ENCODE results near the gene FALEC. TPM values are rescaled to one million over a fixed set of nuclear protein-coding genes. Genes with fewer than 3 reads are reported as not detected.

Gene FALEC
- total and polyA plus RNA-seq, 9 of the 15 experiments (the other 6 are each of a cell fraction or from before 2014, with no cell fraction given) = 0.15 to 1.8 (median 0.53) TPM; not detected in 5

GRCh38 chr1:150561974-150562445 lies 46.5 kb downstream of the FALEC start (continued):
- TF ChIP-seq, protein P1, sequence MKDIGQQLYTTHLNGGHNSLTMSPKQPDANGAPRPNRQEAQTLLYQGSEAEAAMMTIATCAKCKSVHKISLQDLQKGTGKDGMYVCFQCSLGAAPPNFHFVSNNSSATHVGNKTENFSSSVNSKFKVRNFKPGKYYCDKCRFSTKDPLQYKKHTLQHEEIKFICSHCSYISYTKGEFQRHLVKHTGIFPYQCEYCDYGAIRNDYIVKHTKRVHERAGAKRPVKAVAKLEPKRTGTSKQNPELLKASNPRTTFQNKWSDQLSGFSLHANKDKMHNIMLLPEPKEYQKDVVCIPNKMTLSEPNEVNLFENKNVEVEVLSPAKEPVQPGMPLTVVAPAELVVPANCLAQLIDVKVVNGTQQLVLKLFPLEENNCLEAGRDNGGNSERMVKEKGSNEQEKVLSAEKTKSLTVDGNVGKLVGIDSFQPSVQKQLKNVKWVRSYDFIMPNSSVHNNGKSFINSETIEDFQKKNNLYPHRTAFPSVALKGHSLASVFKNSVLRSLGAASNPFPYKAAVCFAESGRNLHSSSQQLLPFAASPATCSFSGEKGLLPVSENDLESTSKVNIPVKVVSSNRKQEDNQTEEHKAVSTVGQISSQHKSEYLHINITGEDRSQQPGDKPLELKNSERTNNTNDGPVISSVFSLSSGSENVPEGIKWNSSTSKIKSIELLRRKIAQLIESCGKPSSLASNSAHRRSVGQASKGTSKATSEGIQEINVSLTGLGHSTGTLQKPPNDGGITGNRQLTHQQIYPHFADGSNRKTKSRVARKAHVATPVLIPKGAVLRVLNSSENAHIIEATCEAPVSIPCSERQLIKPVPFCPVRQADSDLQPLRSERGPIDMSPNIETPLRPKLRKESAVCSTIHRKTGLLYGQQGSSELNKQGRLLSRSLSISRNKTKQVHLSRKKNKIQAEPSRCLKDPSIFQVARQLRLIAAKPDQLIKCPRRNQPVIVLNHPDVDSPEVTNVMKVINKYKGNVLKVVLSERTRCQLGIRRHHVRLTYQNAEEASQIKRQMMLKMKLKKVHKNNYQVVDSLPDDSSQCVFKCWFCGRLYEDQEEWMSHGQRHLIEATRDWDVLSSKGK (CRISPR knock-in tag; IDR thresholded peaks at IDR 0.05) = no peak
- TF ChIP-seq ZNF655 (CRISPR knock-in tag; IDR thresholded peaks at IDR 0.05) (no peak), EP400 (IDR thresholded peaks at IDR 0.05) (peak; percentile 64; the same call in 1 of the 2 replicates), ZNF561 (CRISPR knock-in tag; conservative IDR thresholded peaks at IDR 0.05) (no peak), MTA1 (IDR thresholded peaks at IDR 0.05; ENCODE audit: borderline replicate concordance) (no peak), RB1 (IDR thresholded peaks at IDR 0.05; ENCODE audit: low read depth) (peak; percentile 27; the same call in 1 of the 2 replicates), NR2C1 (IDR thresholded peaks at IDR 0.05) (no peak), NR2C1 (tag; IDR thresholded peaks at IDR 0.05) (no peak), CCNT2 (IDR thresholded peaks at IDR 0.05; ENCODE audit: borderline replicate concordance, extremely low read depth, insufficient read length, low read depth, low read length) (peak; percentile 76), ARID1B (IDR thresholded peaks at IDR 0.05) (peak; percentile 25; the same call in 1 of the 2 replicates), POLR2A (conservative IDR thresholded peaks at IDR 0.05) (peak; percentile 32; the same call in 1 of the 2 replicates), CTBP1 (IDR thresholded peaks at IDR 0.05; ENCODE audit: borderline replicate concordance) (no peak; the same call in 1 of the 2 replicates), TFAM (CRISPR knock-in tag; conservative IDR thresholded peaks at IDR 0.05) (no peak)
- TF ChIP-seq, protein P2, sequence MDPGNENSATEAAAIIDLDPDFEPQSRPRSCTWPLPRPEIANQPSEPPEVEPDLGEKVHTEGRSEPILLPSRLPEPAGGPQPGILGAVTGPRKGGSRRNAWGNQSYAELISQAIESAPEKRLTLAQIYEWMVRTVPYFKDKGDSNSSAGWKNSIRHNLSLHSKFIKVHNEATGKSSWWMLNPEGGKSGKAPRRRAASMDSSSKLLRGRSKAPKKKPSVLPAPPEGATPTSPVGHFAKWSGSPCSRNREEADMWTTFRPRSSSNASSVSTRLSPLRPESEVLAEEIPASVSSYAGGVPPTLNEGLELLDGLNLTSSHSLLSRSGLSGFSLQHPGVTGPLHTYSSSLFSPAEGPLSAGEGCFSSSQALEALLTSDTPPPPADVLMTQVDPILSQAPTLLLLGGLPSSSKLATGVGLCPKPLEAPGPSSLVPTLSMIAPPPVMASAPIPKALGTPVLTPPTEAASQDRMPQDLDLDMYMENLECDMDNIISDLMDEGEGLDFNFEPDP (CRISPR knock-in tag; IDR thresholded peaks at IDR 0.05) = no peak
- TF ChIP-seq, protein P3, sequence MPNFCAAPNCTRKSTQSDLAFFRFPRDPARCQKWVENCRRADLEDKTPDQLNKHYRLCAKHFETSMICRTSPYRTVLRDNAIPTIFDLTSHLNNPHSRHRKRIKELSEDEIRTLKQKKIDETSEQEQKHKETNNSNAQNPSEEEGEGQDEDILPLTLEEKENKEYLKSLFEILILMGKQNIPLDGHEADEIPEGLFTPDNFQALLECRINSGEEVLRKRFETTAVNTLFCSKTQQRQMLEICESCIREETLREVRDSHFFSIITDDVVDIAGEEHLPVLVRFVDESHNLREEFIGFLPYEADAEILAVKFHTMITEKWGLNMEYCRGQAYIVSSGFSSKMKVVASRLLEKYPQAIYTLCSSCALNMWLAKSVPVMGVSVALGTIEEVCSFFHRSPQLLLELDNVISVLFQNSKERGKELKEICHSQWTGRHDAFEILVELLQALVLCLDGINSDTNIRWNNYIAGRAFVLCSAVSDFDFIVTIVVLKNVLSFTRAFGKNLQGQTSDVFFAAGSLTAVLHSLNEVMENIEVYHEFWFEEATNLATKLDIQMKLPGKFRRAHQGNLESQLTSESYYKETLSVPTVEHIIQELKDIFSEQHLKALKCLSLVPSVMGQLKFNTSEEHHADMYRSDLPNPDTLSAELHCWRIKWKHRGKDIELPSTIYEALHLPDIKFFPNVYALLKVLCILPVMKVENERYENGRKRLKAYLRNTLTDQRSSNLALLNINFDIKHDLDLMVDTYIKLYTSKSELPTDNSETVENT (CRISPR knock-in tag; IDR thresholded peaks at IDR 0.05) = no peak
- TF ChIP-seq, protein P4, sequence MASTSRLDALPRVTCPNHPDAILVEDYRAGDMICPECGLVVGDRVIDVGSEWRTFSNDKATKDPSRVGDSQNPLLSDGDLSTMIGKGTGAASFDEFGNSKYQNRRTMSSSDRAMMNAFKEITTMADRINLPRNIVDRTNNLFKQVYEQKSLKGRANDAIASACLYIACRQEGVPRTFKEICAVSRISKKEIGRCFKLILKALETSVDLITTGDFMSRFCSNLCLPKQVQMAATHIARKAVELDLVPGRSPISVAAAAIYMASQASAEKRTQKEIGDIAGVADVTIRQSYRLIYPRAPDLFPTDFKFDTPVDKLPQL (IDR thresholded peaks at IDR 0.05; ENCODE audit: extremely low read depth, insufficient read length) = no peak
- TF ChIP-seq, protein P5, sequence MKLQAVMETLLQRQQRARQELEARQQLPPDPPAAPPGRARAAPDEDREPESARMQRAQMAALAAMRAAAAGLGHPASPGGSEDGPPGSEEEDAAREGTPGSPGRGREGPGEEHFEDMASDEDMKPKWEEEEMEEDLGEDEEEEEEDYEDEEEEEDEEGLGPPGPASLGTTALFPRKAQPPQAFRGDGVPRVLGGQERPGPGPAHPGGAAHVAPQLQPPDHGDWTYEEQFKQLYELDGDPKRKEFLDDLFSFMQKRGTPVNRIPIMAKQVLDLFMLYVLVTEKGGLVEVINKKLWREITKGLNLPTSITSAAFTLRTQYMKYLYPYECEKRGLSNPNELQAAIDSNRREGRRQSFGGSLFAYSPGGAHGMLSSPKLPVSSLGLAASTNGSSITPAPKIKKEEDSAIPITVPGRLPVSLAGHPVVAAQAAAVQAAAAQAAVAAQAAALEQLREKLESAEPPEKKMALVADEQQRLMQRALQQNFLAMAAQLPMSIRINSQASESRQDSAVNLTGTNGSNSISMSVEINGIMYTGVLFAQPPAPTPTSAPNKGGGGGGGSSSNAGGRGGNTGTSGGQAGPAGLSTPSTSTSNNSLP (IDR thresholded peaks at IDR 0.05; ENCODE audit: borderline replicate concordance, low read depth, low read length) = no peak

All from K562 (cell line).